ENCODE measurements around the gene ABHD8.
A peak's percentile ranks its signal among the peaks of the same experiment; 100 is the strongest.

The ABHD8 gene

DNA sequence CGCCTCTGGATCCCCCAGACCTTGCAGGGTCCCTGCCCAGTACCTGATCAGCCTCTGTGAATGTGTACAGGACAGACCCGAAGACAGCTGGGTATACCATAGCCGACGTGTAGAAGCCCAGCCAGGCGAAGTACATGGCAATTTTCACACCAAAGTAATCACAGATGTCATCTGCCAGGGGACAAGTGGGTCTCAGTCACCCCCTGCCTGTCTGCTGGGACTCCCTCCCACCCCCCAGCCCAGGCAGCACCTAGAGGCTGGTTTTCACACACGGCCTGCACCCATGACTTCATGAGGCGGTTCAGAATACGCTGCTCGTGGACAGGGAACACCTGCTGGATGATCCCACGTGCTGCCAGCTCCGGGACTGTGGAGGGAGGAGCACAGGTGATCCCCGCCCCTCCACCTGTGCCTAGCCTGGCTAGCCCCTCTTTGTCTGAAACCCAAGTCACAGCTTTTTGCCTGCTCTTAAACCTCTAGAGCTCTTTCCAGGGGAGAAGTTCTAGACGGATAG is 27.9 kb upstream of the ABHD8 start:
- TF ChIP-seq, protein P1, sequence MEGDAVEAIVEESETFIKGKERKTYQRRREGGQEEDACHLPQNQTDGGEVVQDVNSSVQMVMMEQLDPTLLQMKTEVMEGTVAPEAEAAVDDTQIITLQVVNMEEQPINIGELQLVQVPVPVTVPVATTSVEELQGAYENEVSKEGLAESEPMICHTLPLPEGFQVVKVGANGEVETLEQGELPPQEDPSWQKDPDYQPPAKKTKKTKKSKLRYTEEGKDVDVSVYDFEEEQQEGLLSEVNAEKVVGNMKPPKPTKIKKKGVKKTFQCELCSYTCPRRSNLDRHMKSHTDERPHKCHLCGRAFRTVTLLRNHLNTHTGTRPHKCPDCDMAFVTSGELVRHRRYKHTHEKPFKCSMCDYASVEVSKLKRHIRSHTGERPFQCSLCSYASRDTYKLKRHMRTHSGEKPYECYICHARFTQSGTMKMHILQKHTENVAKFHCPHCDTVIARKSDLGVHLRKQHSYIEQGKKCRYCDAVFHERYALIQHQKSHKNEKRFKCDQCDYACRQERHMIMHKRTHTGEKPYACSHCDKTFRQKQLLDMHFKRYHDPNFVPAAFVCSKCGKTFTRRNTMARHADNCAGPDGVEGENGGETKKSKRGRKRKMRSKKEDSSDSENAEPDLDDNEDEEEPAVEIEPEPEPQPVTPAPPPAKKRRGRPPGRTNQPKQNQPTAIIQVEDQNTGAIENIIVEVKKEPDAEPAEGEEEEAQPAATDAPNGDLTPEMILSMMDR (IDR thresholded peaks at IDR 0.05), result no peak

DNA sequence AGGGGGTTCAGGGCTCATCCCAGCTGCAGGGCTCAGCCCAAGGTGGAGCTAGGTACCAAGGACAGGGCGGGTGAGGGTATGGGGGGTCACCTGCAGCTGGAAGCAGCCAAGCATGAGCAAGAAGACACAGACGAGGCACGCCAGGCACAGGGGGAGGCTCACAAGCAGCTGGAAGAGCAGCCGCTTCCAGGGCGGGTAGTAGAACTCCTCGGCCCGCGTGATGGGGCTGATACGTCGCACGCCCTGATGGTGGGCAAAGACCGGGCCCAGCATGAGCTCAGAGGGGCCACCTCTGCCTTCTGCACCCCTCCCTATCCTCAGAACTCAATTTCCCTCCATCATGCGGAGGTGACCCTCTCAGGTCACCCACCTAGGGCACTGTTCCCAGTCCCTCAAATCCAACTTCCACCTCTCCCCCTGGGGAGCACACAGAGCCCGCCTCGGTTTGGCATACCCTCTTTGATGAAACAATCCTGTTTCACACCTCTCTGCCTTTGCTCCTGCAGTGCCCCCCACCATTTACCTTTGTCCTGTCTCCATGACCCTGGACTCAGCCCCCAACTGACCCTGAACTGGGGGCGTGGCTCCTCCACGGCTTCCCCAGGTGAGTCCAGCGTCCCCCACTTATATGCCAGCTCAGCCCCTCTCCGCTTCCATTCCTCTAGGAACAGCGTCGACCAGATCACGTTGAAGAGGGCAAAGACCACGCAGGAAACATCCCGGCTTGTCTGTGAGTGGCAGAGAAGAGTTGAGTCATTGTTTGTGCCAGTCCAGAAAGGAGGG is 27.2 kb upstream of the ABHD8 start:
- TF ChIP-seq, protein P1 (IDR thresholded peaks at IDR 0.05), result no peak

DNA sequence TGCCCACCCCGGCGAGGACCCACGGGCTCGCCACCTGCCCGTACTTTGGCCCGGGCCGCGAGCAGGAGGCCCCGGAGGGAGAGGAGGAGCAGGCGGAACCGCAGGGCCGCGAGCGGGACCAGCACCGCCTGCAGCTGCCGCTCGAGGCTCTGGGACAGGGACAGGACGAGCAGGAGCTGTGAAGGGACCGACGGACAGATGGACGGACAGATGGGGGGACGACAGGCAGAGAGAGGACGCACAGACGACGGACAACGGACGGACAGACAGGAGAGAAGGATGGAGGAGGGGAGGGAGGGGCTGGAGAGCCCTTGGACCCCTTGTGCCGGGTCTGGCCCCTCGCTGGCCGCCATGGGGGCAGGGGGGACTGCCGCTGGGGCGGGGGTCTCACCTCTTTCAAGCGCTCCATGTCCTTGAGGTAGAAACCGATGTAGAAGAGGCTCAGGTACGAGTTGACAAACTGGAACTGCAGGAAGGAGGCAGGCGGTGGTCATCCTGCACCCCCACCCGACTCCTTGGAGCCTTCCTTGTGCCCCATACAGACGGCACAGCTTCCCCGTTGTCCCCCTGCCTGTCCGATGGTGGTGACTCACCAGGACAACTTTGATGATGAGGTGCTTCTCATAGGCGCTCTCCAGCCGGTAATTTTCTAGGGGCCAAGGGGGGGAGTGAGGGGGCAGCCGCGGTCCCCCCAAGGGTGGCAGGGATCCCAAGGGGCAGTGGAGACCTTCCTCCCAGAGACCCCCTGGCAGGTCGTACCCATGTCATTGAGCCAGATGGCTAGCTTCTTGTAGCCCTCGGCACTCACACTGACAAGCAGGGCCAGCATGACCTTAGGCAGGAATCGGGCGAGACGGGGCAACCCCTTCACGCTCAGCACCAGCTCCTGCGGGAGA is 26.4 kb upstream of the ABHD8 start:
- TF ChIP-seq, protein P1 (IDR thresholded peaks at IDR 0.05), result no peak

DNA sequence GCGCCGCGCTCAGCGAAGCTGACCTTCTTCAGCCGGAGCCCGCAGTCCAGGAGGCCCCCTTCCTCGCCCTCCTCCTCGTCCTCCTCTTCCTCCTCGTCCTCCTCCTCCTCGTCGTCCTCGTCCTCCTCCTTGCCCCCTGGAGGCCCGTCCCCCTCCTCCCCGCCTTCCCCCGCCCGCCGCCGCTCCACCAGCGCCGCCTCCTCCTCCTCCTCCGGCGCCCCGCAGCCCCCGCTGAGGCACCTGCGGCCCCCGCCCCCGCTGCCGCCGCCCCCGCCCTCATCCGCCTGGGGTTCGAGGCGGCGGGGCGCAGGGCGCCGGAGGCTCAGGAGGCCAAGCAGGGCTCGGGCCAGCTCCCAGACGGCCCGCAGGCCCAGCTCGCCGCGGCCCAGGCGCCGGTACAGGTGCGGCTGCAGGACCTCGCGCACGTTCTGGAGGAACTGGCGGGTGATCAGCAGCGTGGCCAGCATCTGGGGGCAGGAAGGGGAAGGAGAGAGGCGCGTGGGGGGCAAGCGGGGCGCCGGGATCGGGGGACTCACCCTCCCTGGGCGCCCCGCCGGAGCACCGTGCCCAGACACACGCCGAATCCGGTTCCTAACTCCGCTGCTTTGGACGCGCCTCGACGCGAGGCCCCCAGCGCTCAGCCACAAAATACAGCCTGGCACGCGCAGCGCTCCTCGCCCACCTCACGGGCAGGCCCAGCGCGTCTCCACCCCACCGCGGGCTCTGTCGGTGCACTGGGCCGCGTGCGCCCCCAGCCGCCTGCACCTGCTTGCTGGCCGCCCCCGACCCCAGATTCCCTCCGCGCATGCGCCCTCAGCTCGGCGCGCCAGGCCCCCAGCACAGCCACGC is 25.5 kb upstream of the ABHD8 start:
- TF ChIP-seq, protein P1 (IDR thresholded peaks at IDR 0.05), result no peak

DNA sequence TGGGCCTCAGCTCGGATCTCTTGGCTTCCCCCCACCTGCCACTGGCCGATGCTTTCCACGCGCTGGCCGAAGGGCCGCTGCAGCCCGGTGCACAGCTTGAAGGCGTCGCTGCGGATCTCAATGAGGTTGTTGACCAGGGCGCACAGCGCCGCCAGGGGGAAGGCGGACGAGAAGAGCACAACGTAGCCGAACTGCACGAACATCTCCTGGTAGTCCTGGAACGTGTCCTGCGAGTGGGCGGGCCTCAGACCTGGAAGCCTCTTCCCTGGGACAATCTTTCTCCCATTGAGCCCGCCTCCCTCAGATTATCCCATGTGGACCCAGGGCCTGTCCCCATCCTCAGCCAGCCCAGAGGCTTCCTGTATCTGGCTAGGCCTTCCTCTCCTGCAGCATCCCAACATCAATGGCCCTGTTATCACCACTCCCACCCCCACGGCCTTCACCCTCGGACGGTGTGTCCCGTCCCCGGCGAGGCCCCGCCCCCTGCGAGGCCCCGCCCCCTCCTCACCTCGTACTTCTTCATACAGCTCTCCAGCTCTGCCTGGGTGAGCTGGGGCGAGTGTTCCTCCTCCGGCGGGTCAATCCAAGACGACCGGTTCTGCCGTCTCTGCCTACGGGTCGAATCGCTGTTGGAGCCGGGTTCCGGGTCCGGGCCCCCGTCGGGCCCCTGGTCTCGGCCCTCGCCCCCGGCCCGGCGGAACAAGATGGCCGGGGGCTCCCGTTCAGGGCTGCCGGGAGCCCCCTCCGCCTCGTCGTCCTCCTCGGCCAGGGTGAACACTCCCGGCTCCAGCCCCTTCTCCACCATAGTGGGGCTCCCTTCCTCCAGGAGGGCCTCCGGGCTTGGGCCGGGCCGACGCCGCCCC is 24.7 kb upstream of the ABHD8 start:
- TF ChIP-seq, protein P1 (IDR thresholded peaks at IDR 0.05), result peak; percentile 80

DNA sequence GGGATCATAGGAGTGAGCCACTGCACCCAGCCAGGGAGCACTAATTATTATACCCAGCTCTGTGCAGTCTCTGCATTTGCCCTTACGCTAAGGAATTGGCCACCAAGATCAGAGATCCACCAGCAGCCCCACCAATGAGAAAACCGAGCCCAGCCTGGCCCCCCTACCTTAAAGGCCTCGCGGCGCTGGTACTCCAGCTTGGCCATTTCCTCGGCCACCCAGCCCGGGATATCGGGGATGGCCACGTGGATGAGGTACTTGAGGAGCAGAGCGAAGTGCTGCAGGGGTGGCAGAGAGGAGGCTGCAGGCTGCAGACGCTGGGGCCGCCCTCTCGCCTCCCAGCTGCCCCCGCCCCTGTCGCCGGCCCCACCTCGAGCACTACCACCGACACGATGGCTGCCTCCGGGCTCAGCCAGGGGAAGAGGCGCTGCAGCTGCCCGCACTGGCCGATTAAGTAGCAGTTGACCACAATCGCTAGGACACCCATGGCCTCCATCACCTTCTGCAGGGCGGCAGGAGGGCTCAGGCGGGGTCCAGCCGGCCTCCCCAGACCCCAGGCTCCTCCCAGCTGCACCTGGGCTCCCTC is 23.9 kb upstream of the ABHD8 start:
- TF ChIP-seq, protein P1 (IDR thresholded peaks at IDR 0.05), result no peak
